SK-N-MC (cell line): ENCODE measurements around the gene VIT.

Source experiments
- DNase-seq: peaks from one replicate; pipeline ENCODE4 v3.0.0-alpha.2; 2011; ENCODE audit warnings: low read depth, low spot score
- H3K27ac ChIP-seq: fragments of 200-600 bp; sonication (generic); 2 replicates; pipeline ENCODE4 v1.5.1; 2016; ENCODE audit warnings: mixed run types
- H3K36me3 ChIP-seq: fragments of 200-600 bp; sonication (generic); 2 replicates; pipeline ENCODE4 v1.6.1; 2017; ENCODE audit warnings: antibody characterized with exemption, low read length, mixed read lengths; ENCODE audit not compliant: insufficient read depth
- H3K4me3 ChIP-seq: fragments of 200-600 bp; sonication (generic); 2 replicates; pipeline ENCODE4 v1.5.1; 2016
- H3K9ac ChIP-seq: fragments of 200-600 bp; sonication (generic); 2 replicates; pipeline ENCODE4 v1.8.0; 2017; ENCODE audit warnings: mixed run types, mixed read lengths; ENCODE audit not compliant: insufficient read length
- H3K9me3 ChIP-seq: fragments of 200-600 bp; sonication (generic); 2 replicates; pipeline ENCODE4 v1.6.1; 2017; ENCODE audit warnings: low read depth, mild to moderate bottlenecking, antibody characterized with exemption, low read length, moderate library complexity, mixed read lengths
- EZH2 ChIP-seq: fragments of 200-600 bp; sonication (generic); IDR thresholded peaks from one replicate; pipeline ENCODE4 v1.6.1; 2017; ENCODE audit warnings: antibody characterized with exemption
- FOXP2 ChIP-seq: optimal IDR thresholded peaks from 2 replicates; pipeline ENCODE3; 2011; ENCODE audit warnings: mild to moderate bottlenecking, moderate library complexity; ENCODE audit not compliant: insufficient read depth; ENCODE audit errors: extremely low read length, control extremely low read depth
- POLR2AphosphoS5 ChIP-seq: IDR thresholded peaks from 2 replicates; pipeline ENCODE4 v1.6.1; 2012; ENCODE audit warnings: mild to moderate bottlenecking, low read depth, low read length, borderline replicate concordance

Gene VIT

GRCh38 chr2:36808386-36809068, 112.0 kb downstream of the VIT start:
- Histone ChIP-seq H3K27ac (no peak overlapping the region), H3K9ac (no peak overlapping the region), H3K36me3 (no peaks in the 10 kb centered on the region), H3K4me3 (no peak overlapping the region), H3K9me3 (no peaks in the 10 kb centered on the region)
- TF ChIP-seq EZH2, result no peak
- no peak for TF ChIP-seq FOXP2
- TF ChIP-seq POLR2AphosphoS5, result no peak
- no peak for DNase-seq

- Histone ChIP-seq H3K9ac (no peak overlapping the region), H3K36me3 (no peaks in the 10 kb centered on the region), H3K27ac (no peak overlapping the region), H3K9me3 (no peaks in the 10 kb centered on the region), H3K4me3 (no peak overlapping the region)
- TF ChIP-seq POLR2AphosphoS5, result no peak
- DNase-seq, result no peak
Measured at GRCh38 chr2:36809069-36809445, 112.5 kb downstream of the VIT start.

GRCh38 chr2:36811071-36811470, 114.6 kb downstream of the VIT start:
- no peak overlapping the region for H3K9ac ChIP-seq
- H3K27ac ChIP-seq, result no peak overlapping the region
- TF ChIP-seq POLR2AphosphoS5, result no peak
- TF ChIP-seq FOXP2, result no peak
- no peaks in the 10 kb centered on the region for H3K36me3 ChIP-seq
- no peaks in the 10 kb centered on the region for H3K9me3 ChIP-seq
- no peak overlapping the region for H3K4me3 ChIP-seq
- no peak for DNase-seq

- DNase-seq, result no peak
- H3K4me3 ChIP-seq, result no peak overlapping the region
- TF ChIP-seq FOXP2 (no peak), POLR2AphosphoS5 (no peak), EZH2 (no peak)
- H3K9me3 ChIP-seq, result no peaks in the 10 kb centered on the region
- no peak overlapping the region for H3K9ac ChIP-seq
- no peak overlapping the region for H3K27ac ChIP-seq
- H3K36me3 ChIP-seq, result no peaks in the 10 kb centered on the region
Measured at GRCh38 chr2:36812196-36812595, 115.7 kb downstream of the VIT start.

- no peak overlapping the region for H3K27ac ChIP-seq
- no peaks in the 10 kb centered on the region for H3K9me3 ChIP-seq
- H3K9ac ChIP-seq, result no peak overlapping the region
- no peak overlapping the region for H3K4me3 ChIP-seq
- H3K36me3 ChIP-seq, result no peaks in the 10 kb centered on the region
- DNase-seq, result no peak
- TF ChIP-seq EZH2, result no peak
- TF ChIP-seq FOXP2, result no peak
- TF ChIP-seq POLR2AphosphoS5, result no peak
Measured at GRCh38 chr2:36818542-36818941, 122.0 kb downstream of the VIT start.

- no peak for DNase-seq
- H3K27ac ChIP-seq, result no peak overlapping the region
- TF ChIP-seq EZH2 (no peak), POLR2AphosphoS5 (no peak), FOXP2 (no peak)
- H3K36me3 ChIP-seq, result no peaks in the 10 kb centered on the region
- no peak overlapping the region for H3K9ac ChIP-seq
- H3K4me3 ChIP-seq, result no peak overlapping the region
- no peaks in the 10 kb centered on the region for H3K9me3 ChIP-seq
Measured at GRCh38 chr2:36819095-36819711, 122.7 kb downstream of the VIT start.

- H3K36me3 ChIP-seq, result no peaks in the 10 kb centered on the region
- H3K27ac ChIP-seq, result no peak overlapping the region
Measured at GRCh38 chr2:36820942-36821605, 124.6 kb downstream of the VIT start.

GRCh38 chr2:36823862-36824261, 127.4 kb downstream of the VIT start:
- no peak overlapping the region for H3K27ac ChIP-seq
- H3K36me3 ChIP-seq, result no peaks in the 10 kb centered on the region
- H3K4me3 ChIP-seq, result no peak overlapping the region
- H3K9me3 ChIP-seq, result no peaks in the 10 kb centered on the region
- no peak for TF ChIP-seq EZH2
- no peak for TF ChIP-seq FOXP2
- TF ChIP-seq POLR2AphosphoS5, result no peak
- no peak overlapping the region for H3K9ac ChIP-seq
- no peak for DNase-seq

More at GRCh38 chr2:36820942-36821605, 124.6 kb downstream of the VIT start:
- no peak for DNase-seq
- H3K9me3 ChIP-seq, result no peaks in the 10 kb centered on the region
- H3K9ac ChIP-seq, result no peak overlapping the region
- H3K4me3 ChIP-seq, result no peak overlapping the region
- TF ChIP-seq FOXP2, result no peak
- TF ChIP-seq EZH2, result no peak
- TF ChIP-seq POLR2AphosphoS5, result no peak
